Measurements from ENCODE around the gene GABRD.

Gene GABRD

DNA sequence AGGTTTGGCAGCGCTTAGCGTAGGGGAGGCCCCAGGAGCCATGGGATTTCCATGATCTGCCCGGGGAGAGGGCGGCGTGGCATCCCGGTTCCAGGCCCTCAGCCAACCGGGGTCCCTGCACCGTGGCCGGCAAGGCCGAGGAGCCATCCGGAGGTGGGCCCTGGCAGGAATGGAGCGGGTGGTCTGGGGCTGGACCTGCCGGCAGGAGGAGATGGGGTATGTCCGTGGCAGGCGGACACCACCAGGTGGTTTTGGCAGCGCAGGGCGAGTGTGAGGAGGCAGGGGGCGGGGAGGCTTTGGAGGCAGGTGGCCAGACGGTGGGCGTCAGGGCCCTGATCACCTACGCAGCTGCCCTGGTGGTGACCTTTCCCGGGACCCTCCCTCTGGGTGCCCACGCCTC is 41.4 kb downstream of the GABRD start:
- H3K9me3 ChIP-seq (ENCODE audit: insufficient read depth, low read depth, low read length): peaks cover 7% of the 10 kb centered on the region; the same call in 1 of the 2 replicates
- peaks cover 38% of the 10 kb centered on the region for H3K36me3 ChIP-seq (ENCODE audit: insufficient read depth, low read length)
- no peak overlapping the region for H3K27ac ChIP-seq (ENCODE audit: low read depth, low read length)
- no peak overlapping the region for H3K9ac ChIP-seq (ENCODE audit: low read depth, low read length)
- no peak overlapping the region for H3K4me3 ChIP-seq (ENCODE audit: low read length)
- no peaks in the 10 kb centered on the region for H3K4me1 ChIP-seq (ENCODE audit: insufficient read depth, low read length)
- no peaks in the 10 kb centered on the region for H3K27me3 ChIP-seq (ENCODE audit: insufficient read depth, low read length)
- WGBS: 93% methylated on average over 23 of the region's 23 CpGs

GRCh38 chr1:2061065-2061778 is 42.1 kb downstream of the GABRD start:
- Histone ChIP-seq H3K36me3 (ENCODE audit: insufficient read depth, low read length) (peaks cover 32% of the 10 kb centered on the region), H3K27me3 (ENCODE audit: insufficient read depth, low read length) (no peaks in the 10 kb centered on the region), H3K9me3 (ENCODE audit: insufficient read depth, low read depth, low read length) (peaks cover 7% of the 10 kb centered on the region; the same call in 1 of the 2 replicates), H3K27ac (ENCODE audit: low read depth, low read length) (no peak overlapping the region), H3K9ac (ENCODE audit: low read depth, low read length) (no peak overlapping the region), H3K4me1 (ENCODE audit: insufficient read depth, low read length) (no peaks in the 10 kb centered on the region), H3K4me3 (ENCODE audit: low read length) (no peak overlapping the region)
- WGBS: 88% methylated on average over 28 of the region's 28 CpGs

- Histone ChIP-seq H3K4me1 (ENCODE audit: insufficient read depth, low read length) (no peaks in the 10 kb centered on the region), H3K9me3 (ENCODE audit: insufficient read depth, low read depth, low read length) (peaks cover 7% of the 10 kb centered on the region; the same call in 1 of the 2 replicates), H3K27ac (ENCODE audit: low read depth, low read length) (no peak overlapping the region), H3K4me3 (ENCODE audit: low read length) (no peak overlapping the region), H3K36me3 (ENCODE audit: insufficient read depth, low read length) (peaks cover 21% of the 10 kb centered on the region), H3K27me3 (ENCODE audit: insufficient read depth, low read length) (no peaks in the 10 kb centered on the region), H3K9ac (ENCODE audit: low read depth, low read length) (no peak overlapping the region)
- 95% methylated on average over 3 of the region's 4 CpGs for WGBS
Observed at GRCh38 chr1:2065699-2066098, 46.6 kb downstream of the GABRD start.

GRCh38 chr1:2067393-2067792 is 48.2 kb downstream of the GABRD start:
- peaks cover 7% of the 10 kb centered on the region; the same call in 1 of the 2 replicates for H3K9me3 ChIP-seq (ENCODE audit: insufficient read depth, low read depth, low read length)
- H3K27me3 ChIP-seq (ENCODE audit: insufficient read depth, low read length): no peaks in the 10 kb centered on the region
- WGBS: 96% methylated on average over 21 of the region's 21 CpGs
- no peak overlapping the region for H3K4me3 ChIP-seq (ENCODE audit: low read length)
- peaks cover 12% of the 10 kb centered on the region; the same call in 1 of the 2 replicates for H3K36me3 ChIP-seq (ENCODE audit: insufficient read depth, low read length)
- no peak overlapping the region for H3K27ac ChIP-seq (ENCODE audit: low read depth, low read length)
- H3K9ac ChIP-seq (ENCODE audit: low read depth, low read length): no peak overlapping the region
- no peaks in the 10 kb centered on the region for H3K4me1 ChIP-seq (ENCODE audit: insufficient read depth, low read length)

DNA sequence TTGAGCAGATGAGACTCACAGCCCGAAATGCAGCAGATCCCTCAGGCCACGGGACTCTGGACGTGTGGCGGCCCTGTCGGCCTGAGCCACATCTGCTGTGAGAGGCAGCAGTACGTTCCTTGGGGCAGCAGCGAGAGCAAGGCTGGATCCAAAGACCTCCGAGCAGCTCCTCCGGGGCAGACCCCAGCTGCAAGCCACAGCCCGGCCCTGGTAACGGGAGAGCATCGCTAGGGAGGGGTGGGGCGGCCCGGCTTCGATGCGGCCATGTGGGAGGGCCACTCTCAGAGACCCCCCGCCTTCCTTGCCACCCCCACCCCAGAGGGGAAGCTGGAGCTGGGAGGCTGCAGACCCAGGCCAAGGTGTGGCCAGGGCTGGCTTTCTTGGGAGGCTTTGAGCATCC is 48.8 kb downstream of the GABRD start:
- 92% methylated on average over 17 of the region's 17 CpGs for WGBS

DNA sequence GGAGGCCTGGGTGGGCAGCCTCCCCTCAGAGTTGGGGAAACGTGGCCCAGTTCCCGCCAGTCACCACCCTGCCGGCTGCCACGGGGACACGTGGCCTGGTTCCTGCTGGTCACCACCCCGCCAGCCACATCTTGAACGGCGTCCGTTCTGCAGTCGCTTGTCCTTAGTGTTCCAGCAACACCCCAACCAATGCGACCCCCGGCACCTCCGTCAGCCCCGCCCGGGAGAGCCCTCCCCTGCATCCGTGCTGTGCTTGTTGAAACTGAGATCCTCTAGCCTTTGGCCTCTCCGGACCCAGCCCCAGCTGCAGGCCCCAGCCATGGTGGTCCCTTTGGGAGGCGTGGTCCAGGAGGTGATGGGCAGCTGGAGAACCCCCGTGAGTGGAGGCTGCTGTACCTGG is 49.8 kb downstream of the GABRD start:
- no peak overlapping the region for H3K27ac ChIP-seq (ENCODE audit: low read depth, low read length)
- peaks cover 7% of the 10 kb centered on the region; the same call in 1 of the 2 replicates for H3K9me3 ChIP-seq (ENCODE audit: insufficient read depth, low read depth, low read length)
- H3K36me3 ChIP-seq (ENCODE audit: insufficient read depth, low read length): peaks cover 11% of the 10 kb centered on the region; the same call in 1 of the 2 replicates
- no peaks in the 10 kb centered on the region for H3K4me1 ChIP-seq (ENCODE audit: insufficient read depth, low read length)
- no peak overlapping the region for H3K4me3 ChIP-seq (ENCODE audit: low read length)
- WGBS: 95% methylated on average over 19 of the region's 19 CpGs
- no peak overlapping the region for H3K9ac ChIP-seq (ENCODE audit: low read depth, low read length)
- no peaks in the 10 kb centered on the region for H3K27me3 ChIP-seq (ENCODE audit: insufficient read depth, low read length)

More for the DNA sequence above, 48.8 kb downstream of the GABRD start:
- Histone ChIP-seq H3K9ac (ENCODE audit: low read depth, low read length) (no peak overlapping the region), H3K27me3 (ENCODE audit: insufficient read depth, low read length) (no peaks in the 10 kb centered on the region), H3K9me3 (ENCODE audit: insufficient read depth, low read depth, low read length) (peaks cover 7% of the 10 kb centered on the region; the same call in 1 of the 2 replicates), H3K36me3 (ENCODE audit: insufficient read depth, low read length) (peaks cover 11% of the 10 kb centered on the region; the same call in 1 of the 2 replicates), H3K4me3 (ENCODE audit: low read length) (no peak overlapping the region), H3K27ac (ENCODE audit: low read depth, low read length) (no peak overlapping the region), H3K4me1 (ENCODE audit: insufficient read depth, low read length) (no peaks in the 10 kb centered on the region)

GRCh38 chr1:2070016-2070415 is 50.9 kb downstream of the GABRD start:
- 0 out of 2 replicates have a peak, but pooled peaks cover under 1% of the 10 kb centered on the region for H3K9me3 ChIP-seq (ENCODE audit: insufficient read depth, low read depth, low read length)
- no peaks in the 10 kb centered on the region for H3K4me1 ChIP-seq (ENCODE audit: insufficient read depth, low read length)
- no peaks in the 10 kb centered on the region for H3K27me3 ChIP-seq (ENCODE audit: insufficient read depth, low read length)
- WGBS: 95% methylated on average over 11 of the region's 11 CpGs
- 0 out of 2 replicates have a peak, but pooled peaks cover 4% of the 10 kb centered on the region for H3K36me3 ChIP-seq (ENCODE audit: insufficient read depth, low read length)
- no peak overlapping the region for H3K27ac ChIP-seq (ENCODE audit: low read depth, low read length)
- H3K4me3 ChIP-seq (ENCODE audit: low read length): no peak overlapping the region
- H3K9ac ChIP-seq (ENCODE audit: low read depth, low read length): no peak overlapping the region

- H3K4me1 ChIP-seq (ENCODE audit: insufficient read depth, low read length): no peaks in the 10 kb centered on the region
- no peak overlapping the region for H3K9ac ChIP-seq (ENCODE audit: low read depth, low read length)
- no peak overlapping the region for H3K4me3 ChIP-seq (ENCODE audit: low read length)
- no peaks in the 10 kb centered on the region for H3K27me3 ChIP-seq (ENCODE audit: insufficient read depth, low read length)
- WGBS: 95% methylated on average over 35 of the region's 36 CpGs
- H3K36me3 ChIP-seq (ENCODE audit: insufficient read depth, low read length): 0 out of 2 replicates have a peak, but pooled peaks cover 4% of the 10 kb centered on the region
- no peaks in the 10 kb centered on the region for H3K9me3 ChIP-seq (ENCODE audit: insufficient read depth, low read depth, low read length)
- H3K27ac ChIP-seq (ENCODE audit: low read depth, low read length): no peak overlapping the region
Observed at GRCh38 chr1:2070800-2071530, 51.8 kb downstream of the GABRD start.

- Histone ChIP-seq H3K27ac (ENCODE audit: low read depth, low read length) (no peak overlapping the region), H3K9me3 (ENCODE audit: insufficient read depth, low read depth, low read length) (peaks cover 7% of the 10 kb centered on the region; the same call in 1 of the 2 replicates), H3K36me3 (ENCODE audit: insufficient read depth, low read length) (peaks cover 9% of the 10 kb centered on the region; the same call in 1 of the 2 replicates), H3K4me3 (ENCODE audit: low read length) (no peak overlapping the region), H3K4me1 (ENCODE audit: insufficient read depth, low read length) (no peaks in the 10 kb centered on the region), H3K27me3 (ENCODE audit: insufficient read depth, low read length) (no peaks in the 10 kb centered on the region), H3K9ac (ENCODE audit: low read depth, low read length) (no peak overlapping the region)
- 90% methylated on average over 25 of the region's 25 CpGs for WGBS
Observed at GRCh38 chr1:2072109-2072806, 53.1 kb downstream of the GABRD start.

DNA sequence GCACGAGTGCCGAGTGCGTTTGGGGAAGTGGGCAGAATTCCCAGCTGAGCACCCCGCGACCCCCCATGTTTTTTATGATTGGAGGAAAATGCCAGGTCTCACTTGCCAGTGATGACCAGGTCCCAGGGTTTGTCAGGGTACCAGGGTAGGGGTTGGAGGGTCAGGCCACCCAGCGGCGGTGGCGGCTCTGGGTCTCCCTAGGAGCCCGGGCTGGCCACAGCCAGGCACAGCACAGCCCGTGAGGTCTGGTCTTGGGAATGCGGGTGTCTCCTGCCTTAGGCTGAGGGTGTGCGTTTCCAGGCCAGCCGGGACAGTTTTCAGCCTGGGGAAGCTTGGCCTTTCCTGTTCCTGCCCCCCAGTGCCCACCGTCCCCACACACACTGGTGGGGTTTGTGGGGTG is 53.7 kb downstream of the GABRD start:
- Histone ChIP-seq H3K4me3 (ENCODE audit: low read length) (no peak overlapping the region), H3K4me1 (ENCODE audit: insufficient read depth, low read length) (no peaks in the 10 kb centered on the region), H3K9me3 (ENCODE audit: insufficient read depth, low read depth, low read length) (peaks cover 13% of the 10 kb centered on the region), H3K36me3 (ENCODE audit: insufficient read depth, low read length) (peaks cover 14% of the 10 kb centered on the region), H3K9ac (ENCODE audit: low read depth, low read length) (no peak overlapping the region; the same call in 1 of the 2 replicates), H3K27me3 (ENCODE audit: insufficient read depth, low read length) (no peaks in the 10 kb centered on the region), H3K27ac (ENCODE audit: low read depth, low read length) (peak overlapping the region; percentile 25; the same call in 1 of the 2 replicates)
- 97% methylated on average over 14 of the region's 14 CpGs for WGBS
